ENCODE measurements around the gene RNF13.
A peak's percentile ranks its signal among the peaks of the same experiment; 100 is the strongest.

Gene RNF13

GRCh38 chr3:149808209-149808829 lies 4.7 kb upstream of the RNF13 start:
- ATAC-seq (ENCODE audit: low read depth): peak; percentile 23; the same call in 1 of the 3 replicates
- H3K27me3 ChIP-seq (ENCODE audit: insufficient read depth, poor library complexity, severe bottlenecking): no peaks in the 10 kb centered on the region
- no peak overlapping the region for H3K27ac ChIP-seq (ENCODE audit: poor library complexity, severe bottlenecking)
- H3K9me3 ChIP-seq (ENCODE audit: severe bottlenecking): no peaks in the 10 kb centered on the region
- no peak for DNase-seq (ENCODE audit: low spot score)
- TF ChIP-seq CTCF (IDR thresholded peaks at IDR 0.05; ENCODE audit: poor library complexity, severe bottlenecking): peak; percentile 93
- H3K4me3 ChIP-seq (ENCODE audit: severe bottlenecking): no peak overlapping the region
- peaks cover 13% of the 10 kb centered on the region for H3K4me1 ChIP-seq (ENCODE audit: insufficient read depth, poor library complexity, severe bottlenecking)
- no peaks in the 10 kb centered on the region for H3K36me3 ChIP-seq (ENCODE audit: low read depth)

- Histone ChIP-seq H3K4me1 (ENCODE audit: insufficient read depth, poor library complexity, severe bottlenecking) (peaks cover 19% of the 10 kb centered on the region), H3K4me3 (ENCODE audit: severe bottlenecking) (no peak overlapping the region), H3K27ac (ENCODE audit: poor library complexity, severe bottlenecking) (no peak overlapping the region), H3K27me3 (ENCODE audit: insufficient read depth, poor library complexity, severe bottlenecking) (no peaks in the 10 kb centered on the region), H3K9me3 (ENCODE audit: severe bottlenecking) (no peaks in the 10 kb centered on the region), H3K36me3 (ENCODE audit: low read depth) (no peaks in the 10 kb centered on the region)
- no peak for TF ChIP-seq CTCF (IDR thresholded peaks at IDR 0.05; ENCODE audit: poor library complexity, severe bottlenecking)
- no peak for ATAC-seq (ENCODE audit: low read depth)
- DNase-seq (ENCODE audit: low spot score): no peak
Measured at GRCh38 chr3:149809699-149810098, 3.3 kb upstream of the RNF13 start.

- Histone ChIP-seq H3K4me1 (ENCODE audit: insufficient read depth, poor library complexity, severe bottlenecking) (peaks cover 31% of the 10 kb centered on the region), H3K36me3 (ENCODE audit: low read depth) (no peaks in the 10 kb centered on the region), H3K27ac (ENCODE audit: poor library complexity, severe bottlenecking) (no peak overlapping the region), H3K27me3 (ENCODE audit: insufficient read depth, poor library complexity, severe bottlenecking) (no peaks in the 10 kb centered on the region), H3K9me3 (ENCODE audit: severe bottlenecking) (no peaks in the 10 kb centered on the region), H3K4me3 (ENCODE audit: severe bottlenecking) (no peak overlapping the region)
- TF ChIP-seq CTCF (IDR thresholded peaks at IDR 0.05; ENCODE audit: poor library complexity, severe bottlenecking): no peak
- no peak for ATAC-seq (ENCODE audit: low read depth)
- DNase-seq (ENCODE audit: low spot score): no peak
Measured at GRCh38 chr3:149810846-149811245, 2.2 kb upstream of the RNF13 start.

- TF ChIP-seq CTCF (IDR thresholded peaks at IDR 0.05; ENCODE audit: poor library complexity, severe bottlenecking): no peak
- Histone ChIP-seq H3K36me3 (ENCODE audit: low read depth) (no peaks in the 10 kb centered on the region), H3K4me1 (ENCODE audit: insufficient read depth, poor library complexity, severe bottlenecking) (peaks cover 44% of the 10 kb centered on the region), H3K27me3 (ENCODE audit: insufficient read depth, poor library complexity, severe bottlenecking) (no peaks in the 10 kb centered on the region), H3K4me3 (ENCODE audit: severe bottlenecking) (peak overlapping the region; percentile 86), H3K27ac (ENCODE audit: poor library complexity, severe bottlenecking) (peak overlapping the region; percentile 91), H3K9me3 (ENCODE audit: severe bottlenecking) (no peaks in the 10 kb centered on the region)
- DNase-seq (ENCODE audit: low spot score) (no peak), ATAC-seq (ENCODE audit: low read depth) (no peak)
Measured at GRCh38 chr3:149812165-149812605, 830 bp upstream of the RNF13 start.

Measured in RWPE2 (cell line).